Activated T-cell treated with anti-CD3 and anti-CD28 coated beads, Interleukin-2, amount 50 U/mL, for 4 hours (primary cell): ENCODE data around the gene NREP. TPM values are rescaled to one million over a fixed set of nuclear protein-coding genes. Genes with fewer than 3 reads are reported as not detected.

ENCODE experiments used
- ATAC-seq, 2 donors: fragments of 200-7000 bp; cut with Tn5 transposase; one replicate each; pipeline ENCODE4 v1.10.0; 2021
- DNase-seq: peaks from one replicate; pipeline ENCODE4 v3.0.0-alpha.2; 2020
- H3K27me3 Mint-ChIP-seq: one replicate; pipeline ENCODE4 v1.8.0; 2021; ENCODE audit warnings: low read depth, mixed read lengths
- H3K36me3 Mint-ChIP-seq: one replicate; pipeline ENCODE4 v1.8.0; 2022; ENCODE audit warnings: mixed read lengths; ENCODE audit not compliant: insufficient read depth
- H3K4me1 Mint-ChIP-seq: one replicate; pipeline ENCODE4 v1.8.0; 2021; ENCODE audit warnings: low read depth, mixed read lengths
- H3K4me3 Mint-ChIP-seq: one replicate; pipeline ENCODE4 v1.8.0; 2021; ENCODE audit warnings: mild to moderate bottlenecking, moderate library complexity, mixed read lengths
- H3K9me3 Mint-ChIP-seq: one replicate; pipeline ENCODE4 v1.8.0; 2021; ENCODE audit warnings: mixed read lengths
- total RNA-seq, 3 donors: library from RNA; stranded (reverse); gene quantifications; one replicate each; pipeline ENCODE4 v1.2.1, GENCODE V29; 2021

NREP gene, protein sequence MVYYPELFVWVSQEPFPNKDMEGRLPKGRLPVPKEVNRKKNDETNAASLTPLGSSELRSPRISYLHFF
- total RNA-seq, result 10 to 100 TPM in 1 of 3 donors, 1 to 10 TPM in 2; 5.4 to 16.0 (median 10.0) TPM

DNA sequence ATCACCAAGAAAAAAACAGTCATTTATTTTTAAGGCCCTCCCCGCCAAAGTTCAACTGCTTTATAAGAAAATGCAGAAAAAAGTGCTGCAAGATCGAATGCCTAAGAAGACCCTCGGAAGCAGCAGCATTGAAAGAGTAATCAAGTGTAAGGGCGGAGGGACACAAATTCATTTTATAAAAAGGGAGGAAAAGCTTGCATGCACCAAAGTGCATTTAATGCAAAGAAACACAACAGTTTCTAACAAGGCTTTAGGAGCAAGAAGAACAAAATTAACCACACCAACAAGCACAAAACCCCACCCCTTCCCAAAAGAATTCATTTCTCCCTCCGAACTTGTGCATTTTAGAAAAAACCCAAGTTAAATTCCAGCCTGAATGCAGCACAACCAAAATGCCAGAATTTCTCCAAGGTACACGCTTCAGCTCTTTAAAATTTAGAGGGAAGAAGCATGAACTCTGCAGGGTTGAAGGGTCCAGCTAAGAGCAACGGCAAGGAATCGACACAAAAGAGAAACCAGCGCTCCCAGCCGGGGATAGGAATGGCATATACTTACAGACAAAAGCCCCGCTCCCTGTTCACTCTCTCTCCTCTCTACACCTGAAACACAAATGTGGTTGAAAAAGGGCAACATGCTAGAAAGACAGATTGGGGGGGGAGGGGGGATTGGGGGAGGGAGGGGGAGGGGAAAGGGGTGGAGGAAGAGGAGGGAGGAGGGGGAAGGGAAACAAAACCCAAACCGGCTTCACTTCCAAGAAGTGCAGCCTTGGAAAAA is at the start of gene NREP:
TSS of gene NREP (minus strand) at position 614 of the 774 bp plus-strand sequence. CDS start 1,422 bp downstream, outside the sequence.
- ATAC-seq (peak; percentile 2 to 8), DNase-seq (no peak)
- H3K4me1 Mint-ChIP-seq, result peaks cover 11% of the 10 kb centered on the region
- H3K36me3 Mint-ChIP-seq, result no peaks in the 10 kb centered on the region
- H3K4me3 Mint-ChIP-seq, result peak within 1 kb of the TSS; percentile 78
- H3K27me3 Mint-ChIP-seq, result peaks cover 17% of the 10 kb centered on the region
- no peaks in the 10 kb centered on the region for H3K9me3 Mint-ChIP-seq

DNA sequence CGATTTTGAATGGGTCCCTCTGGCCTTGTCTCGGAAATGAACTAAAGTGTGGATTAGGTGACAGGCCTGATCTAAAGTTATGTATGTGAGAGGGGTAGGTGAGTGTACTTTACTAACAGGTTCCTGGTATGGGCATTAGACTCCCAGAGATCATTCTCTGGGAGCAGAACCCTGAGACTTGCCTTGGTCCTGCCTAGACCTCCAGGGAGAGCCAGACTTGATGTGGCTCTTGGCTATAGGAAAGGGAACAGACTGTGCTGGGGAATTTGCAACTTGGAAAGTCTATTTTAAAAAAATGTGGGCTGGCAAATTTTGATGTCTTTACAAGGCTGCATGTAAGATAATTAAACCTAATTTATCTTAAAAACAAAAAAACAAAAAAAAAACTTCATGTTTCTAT is 49.8 kb upstream of the NREP start:
- Mint-ChIP-seq H3K9me3 (no peaks in the 10 kb centered on the region), H3K27me3 (peaks cover 5% of the 10 kb centered on the region), H3K36me3 (no peaks in the 10 kb centered on the region), H3K4me3 (no peak overlapping the region), H3K4me1 (no peaks in the 10 kb centered on the region)
- ATAC-seq, result no peak
- DNase-seq, result no peak

DNA sequence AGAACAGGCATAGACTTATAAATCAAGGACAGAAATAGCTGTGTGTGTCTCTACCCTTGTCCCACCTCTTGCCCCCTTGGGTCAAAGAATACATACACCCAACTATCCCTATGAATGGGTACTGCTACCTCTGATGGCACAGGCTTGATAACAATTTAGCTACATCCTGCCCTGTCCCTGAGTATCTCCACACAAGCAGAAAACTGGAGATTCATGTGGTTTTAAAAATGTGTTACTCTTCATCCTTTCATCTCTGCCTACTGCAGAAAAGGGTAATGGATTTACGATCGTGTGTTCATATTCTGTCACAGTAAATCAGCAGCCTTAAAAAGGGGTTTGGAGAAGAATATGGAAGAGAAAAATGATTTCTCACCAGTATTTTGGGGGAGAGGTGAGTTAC is 49.2 kb upstream of the NREP start:
- H3K4me3 Mint-ChIP-seq, result no peak overlapping the region
- no peak for ATAC-seq
- no peaks in the 10 kb centered on the region for H3K9me3 Mint-ChIP-seq
- peaks cover 5% of the 10 kb centered on the region for H3K27me3 Mint-ChIP-seq
- no peaks in the 10 kb centered on the region for H3K4me1 Mint-ChIP-seq
- H3K36me3 Mint-ChIP-seq, result no peaks in the 10 kb centered on the region
- DNase-seq, result no peak

DNA sequence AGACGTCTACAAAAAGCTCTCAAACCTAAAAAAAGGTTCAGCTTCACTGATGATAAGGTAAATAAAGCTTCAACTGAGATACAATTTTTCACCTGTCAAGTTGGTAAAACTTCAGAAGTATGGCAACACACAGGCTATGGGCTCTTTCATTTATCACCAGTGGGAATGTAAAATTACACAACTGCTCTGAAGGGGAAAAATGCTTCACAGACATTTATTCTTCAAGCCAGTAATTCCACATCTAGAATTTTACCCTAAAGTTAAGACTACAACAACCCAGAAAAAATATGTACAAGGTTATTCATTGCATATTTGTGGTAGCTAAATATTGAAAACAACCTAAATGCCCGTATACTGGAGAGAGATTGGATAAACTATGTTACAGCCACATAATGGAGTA is 48.1 kb upstream of the NREP start:
- Mint-ChIP-seq H3K36me3 (no peaks in the 10 kb centered on the region), H3K27me3 (peaks cover 5% of the 10 kb centered on the region), H3K9me3 (no peaks in the 10 kb centered on the region), H3K4me3 (no peak overlapping the region), H3K4me1 (no peaks in the 10 kb centered on the region)
- no peak for ATAC-seq
- DNase-seq, result no peak

DNA sequence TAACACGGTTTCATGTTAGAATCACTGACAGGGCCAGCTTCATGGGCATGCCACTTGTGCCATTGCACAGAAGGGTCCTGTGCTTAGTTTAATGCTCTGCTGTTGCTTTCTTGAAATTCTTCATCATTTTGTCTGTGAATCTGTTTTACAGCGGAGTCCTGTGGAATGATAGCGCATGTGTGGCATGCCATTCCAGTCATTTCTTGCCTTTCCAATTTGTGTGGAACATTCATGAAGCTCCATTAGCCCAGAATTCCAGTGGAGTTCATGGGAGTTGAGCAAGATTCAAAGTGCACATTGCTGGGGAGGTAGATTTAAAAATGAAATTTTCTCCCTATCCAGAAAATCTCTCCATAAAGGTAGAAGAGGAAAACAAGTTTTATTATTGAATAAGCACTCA is 43.4 kb upstream of the NREP start:
- ATAC-seq (no peak), DNase-seq (no peak)
- no peak overlapping the region for H3K4me3 Mint-ChIP-seq
- H3K36me3 Mint-ChIP-seq, result no peaks in the 10 kb centered on the region
- H3K9me3 Mint-ChIP-seq, result no peaks in the 10 kb centered on the region
- peaks cover 5% of the 10 kb centered on the region for H3K27me3 Mint-ChIP-seq
- H3K4me1 Mint-ChIP-seq, result no peaks in the 10 kb centered on the region

DNA sequence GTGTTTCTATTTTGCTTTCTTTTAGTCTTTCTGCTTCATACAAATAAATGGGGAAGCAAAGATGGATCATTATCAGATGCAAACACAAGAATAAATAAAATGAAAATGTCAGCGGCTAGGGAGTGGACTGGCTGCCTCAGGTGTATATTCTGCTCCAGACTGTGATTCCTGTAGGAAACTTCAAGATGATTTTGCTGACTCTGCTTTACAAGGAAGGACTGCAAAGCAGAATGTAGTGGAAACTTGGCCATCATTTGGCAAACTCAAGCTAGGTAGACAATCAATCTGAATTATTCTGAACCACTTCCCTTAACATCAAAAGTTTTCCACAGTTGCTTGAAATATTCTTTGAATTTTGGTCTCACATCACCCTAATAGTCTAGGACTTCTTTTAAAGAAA is 38.1 kb upstream of the NREP start:
- H3K4me3 Mint-ChIP-seq, result no peak overlapping the region
- DNase-seq, result no peak
- no peaks in the 10 kb centered on the region for H3K36me3 Mint-ChIP-seq
- ATAC-seq, result no peak
- H3K9me3 Mint-ChIP-seq, result no peaks in the 10 kb centered on the region
- H3K4me1 Mint-ChIP-seq, result no peaks in the 10 kb centered on the region
- no peaks in the 10 kb centered on the region for H3K27me3 Mint-ChIP-seq

DNA sequence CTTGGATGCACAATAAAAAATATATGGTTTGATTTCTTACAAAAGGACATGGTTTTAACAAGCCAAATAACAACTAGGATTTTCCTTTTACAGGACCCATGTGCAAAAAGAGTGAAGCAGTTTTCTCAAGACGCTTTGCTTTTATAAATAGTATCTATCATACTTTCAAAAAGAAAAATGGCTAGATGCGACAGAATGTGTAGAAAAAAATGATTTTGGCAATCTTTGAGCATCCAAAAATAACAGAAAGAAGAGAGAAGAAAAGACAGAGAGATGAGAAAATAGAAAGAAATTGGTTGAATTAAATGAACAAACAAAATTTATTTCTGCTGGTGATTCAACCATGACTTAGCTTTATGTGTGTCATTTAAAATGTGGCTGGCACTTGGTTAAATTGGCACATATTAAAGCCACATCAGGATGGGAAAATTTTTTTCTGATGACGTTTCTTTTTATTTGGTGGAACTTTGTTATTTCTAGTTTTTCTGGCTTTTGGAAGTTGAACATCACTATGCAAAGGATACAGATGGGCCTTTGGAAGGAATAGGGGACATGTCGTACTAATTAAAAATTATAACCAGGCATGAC is 35.6 kb upstream of the NREP start:
- no peaks in the 10 kb centered on the region for H3K36me3 Mint-ChIP-seq
- no peak overlapping the region for H3K4me3 Mint-ChIP-seq
- peaks cover 2% of the 10 kb centered on the region for H3K27me3 Mint-ChIP-seq
- H3K9me3 Mint-ChIP-seq, result no peaks in the 10 kb centered on the region
- H3K4me1 Mint-ChIP-seq, result no peaks in the 10 kb centered on the region
- ATAC-seq (no peak), DNase-seq (no peak)

DNA sequence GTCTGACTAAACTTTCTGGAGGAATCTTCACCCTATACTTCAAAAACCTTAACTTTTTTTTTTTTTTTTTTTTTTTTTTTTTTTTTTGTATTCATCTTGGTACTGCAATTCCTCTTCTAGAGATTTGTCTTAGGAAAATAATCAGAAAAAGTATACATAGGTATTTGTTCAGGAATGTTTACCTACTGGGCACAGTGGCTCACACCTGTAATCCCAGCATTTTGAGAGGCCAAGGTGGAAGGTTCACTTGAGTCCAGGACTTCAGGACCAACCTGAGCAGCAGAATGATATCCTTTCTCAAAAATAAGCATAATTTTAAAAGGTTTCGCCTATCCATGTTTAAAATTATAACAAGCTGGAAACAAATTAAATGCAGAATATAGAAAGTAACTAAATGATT is 33.3 kb upstream of the NREP start:
- ATAC-seq (no peak), DNase-seq (no peak)
- H3K4me3 Mint-ChIP-seq, result no peak overlapping the region
- no peaks in the 10 kb centered on the region for H3K9me3 Mint-ChIP-seq
- no peaks in the 10 kb centered on the region for H3K36me3 Mint-ChIP-seq
- no peaks in the 10 kb centered on the region for H3K4me1 Mint-ChIP-seq
- peaks cover 2% of the 10 kb centered on the region for H3K27me3 Mint-ChIP-seq

DNA sequence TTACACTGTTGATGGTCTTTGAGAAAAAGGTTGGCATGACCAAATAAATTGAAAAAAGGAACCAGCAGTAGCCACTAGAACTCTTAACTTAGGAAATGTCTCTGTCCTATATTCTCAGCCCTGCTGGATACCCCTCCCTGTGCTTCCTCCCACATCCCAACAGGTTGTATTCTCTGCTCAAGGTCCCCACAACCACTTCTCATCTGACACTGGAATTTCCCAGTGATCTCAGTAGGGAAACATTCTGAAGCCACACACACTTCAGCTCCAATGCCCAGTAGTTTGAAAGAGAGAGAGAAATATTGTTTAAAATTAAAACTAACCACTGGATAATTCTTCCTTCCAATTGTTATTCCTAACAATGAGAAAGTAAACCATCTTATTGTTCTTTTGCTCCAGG is 30.0 kb upstream of the NREP start:
- no peak for DNase-seq
- Mint-ChIP-seq H3K27me3 (peaks cover 2% of the 10 kb centered on the region), H3K36me3 (no peaks in the 10 kb centered on the region), H3K4me3 (no peak overlapping the region), H3K9me3 (no peaks in the 10 kb centered on the region), H3K4me1 (no peaks in the 10 kb centered on the region)
- no peak for ATAC-seq

DNA sequence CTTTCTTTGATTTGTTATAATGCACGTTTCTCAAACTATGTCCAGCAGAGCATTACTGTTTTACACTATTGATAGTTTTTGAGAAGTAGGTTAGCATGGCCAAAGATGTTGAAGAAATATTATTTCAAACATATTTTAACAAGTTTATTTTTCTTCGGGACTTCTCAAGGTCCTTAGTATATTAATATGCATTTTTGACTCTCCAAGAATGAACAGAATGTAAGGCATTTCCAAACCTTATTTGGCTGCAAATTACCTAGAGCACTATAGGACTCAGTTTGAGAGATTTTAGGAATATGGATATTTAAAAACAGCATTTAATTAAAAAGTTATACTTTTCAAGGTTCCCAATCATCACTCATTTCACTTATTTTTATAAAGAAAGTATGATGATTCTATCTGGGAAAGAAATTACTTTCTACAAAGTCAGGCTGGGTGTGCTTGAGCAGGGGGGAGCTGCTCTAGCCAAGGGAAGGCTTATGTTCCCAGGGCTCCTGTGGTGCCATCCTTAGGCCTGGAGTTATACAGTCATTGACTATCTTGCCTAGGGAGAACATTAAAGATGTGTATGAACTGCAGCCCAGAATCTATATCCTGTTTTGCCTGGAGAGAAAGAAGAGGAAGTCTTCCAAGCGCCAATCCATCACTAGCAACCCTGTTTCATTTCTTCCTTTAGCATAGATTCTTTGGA is 27.6 kb upstream of the NREP start:
- no peak for ATAC-seq
- Mint-ChIP-seq H3K27me3 (peaks cover 7% of the 10 kb centered on the region), H3K4me1 (no peaks in the 10 kb centered on the region), H3K36me3 (no peaks in the 10 kb centered on the region), H3K9me3 (no peaks in the 10 kb centered on the region), H3K4me3 (no peak overlapping the region)
- no peak for DNase-seq

DNA sequence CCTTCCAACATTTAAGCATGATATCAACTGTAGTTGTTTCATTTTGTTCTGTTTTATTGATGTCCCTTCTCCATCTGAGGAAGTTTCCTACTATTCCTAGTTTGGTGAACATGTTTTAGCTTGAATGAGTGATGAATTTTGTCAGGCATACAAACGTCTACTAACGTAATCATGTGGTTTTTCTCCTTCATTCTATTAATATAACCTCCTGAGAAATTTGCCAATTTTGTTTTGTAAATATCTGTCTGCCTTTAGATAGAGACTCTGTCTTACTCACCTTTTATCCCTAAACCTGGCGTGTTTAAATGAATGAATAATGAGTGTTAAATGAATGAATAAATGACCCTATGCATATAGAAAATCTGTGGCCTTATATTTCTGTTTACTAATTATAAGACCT is 26.5 kb upstream of the NREP start:
- H3K9me3 Mint-ChIP-seq, result no peaks in the 10 kb centered on the region
- no peak for DNase-seq
- H3K27me3 Mint-ChIP-seq, result peaks cover 6% of the 10 kb centered on the region
- H3K36me3 Mint-ChIP-seq, result no peaks in the 10 kb centered on the region
- no peaks in the 10 kb centered on the region for H3K4me1 Mint-ChIP-seq
- H3K4me3 Mint-ChIP-seq, result no peak overlapping the region
- no peak for ATAC-seq

DNA sequence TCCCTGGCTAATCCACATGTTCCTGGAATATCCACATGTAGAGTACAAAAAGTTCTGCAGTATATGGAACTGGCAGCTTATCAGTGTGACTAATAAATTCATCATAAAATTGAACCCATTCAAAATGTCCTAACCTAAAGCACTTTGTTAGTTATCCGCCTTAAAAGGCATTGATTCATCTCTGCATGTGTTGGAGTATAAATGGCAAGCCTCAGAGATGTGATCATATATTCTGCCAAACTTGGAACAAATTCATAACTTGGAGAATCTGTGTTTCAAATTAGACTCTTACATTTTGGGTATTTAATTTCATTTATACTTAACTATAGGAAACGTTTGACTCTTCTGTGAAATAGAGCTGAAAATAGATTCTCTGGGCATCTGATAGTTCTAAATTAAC is 25.2 kb upstream of the NREP start:
- H3K9me3 Mint-ChIP-seq, result no peaks in the 10 kb centered on the region
- peaks cover 6% of the 10 kb centered on the region for H3K27me3 Mint-ChIP-seq
- no peaks in the 10 kb centered on the region for H3K4me1 Mint-ChIP-seq
- no peaks in the 10 kb centered on the region for H3K36me3 Mint-ChIP-seq
- ATAC-seq (no peak), DNase-seq (no peak)
- H3K4me3 Mint-ChIP-seq, result no peak overlapping the region

DNA sequence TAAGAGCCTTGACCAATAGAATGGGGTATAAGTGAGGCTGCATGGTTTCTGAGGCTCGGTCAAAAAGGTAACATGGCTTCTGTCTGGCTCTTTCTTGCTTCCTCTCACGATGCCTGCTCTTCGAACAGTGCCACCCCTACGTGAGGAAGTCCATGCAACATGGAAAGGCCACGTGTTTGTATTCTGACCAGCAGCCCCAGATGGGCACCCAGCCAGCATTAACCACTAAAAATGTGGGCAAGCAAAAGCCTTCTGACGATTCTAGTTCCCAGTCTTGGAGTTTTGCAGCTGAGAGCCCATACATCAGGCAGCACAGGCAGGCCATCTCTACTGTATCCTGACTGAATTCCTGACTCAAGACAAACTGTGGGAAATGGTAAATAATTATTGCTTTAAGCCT is 24.2 kb upstream of the NREP start:
- Mint-ChIP-seq H3K4me1 (no peaks in the 10 kb centered on the region), H3K27me3 (peaks cover 9% of the 10 kb centered on the region), H3K9me3 (no peaks in the 10 kb centered on the region), H3K36me3 (no peaks in the 10 kb centered on the region), H3K4me3 (no peak overlapping the region)
- DNase-seq (no peak), ATAC-seq (no peak)

DNA sequence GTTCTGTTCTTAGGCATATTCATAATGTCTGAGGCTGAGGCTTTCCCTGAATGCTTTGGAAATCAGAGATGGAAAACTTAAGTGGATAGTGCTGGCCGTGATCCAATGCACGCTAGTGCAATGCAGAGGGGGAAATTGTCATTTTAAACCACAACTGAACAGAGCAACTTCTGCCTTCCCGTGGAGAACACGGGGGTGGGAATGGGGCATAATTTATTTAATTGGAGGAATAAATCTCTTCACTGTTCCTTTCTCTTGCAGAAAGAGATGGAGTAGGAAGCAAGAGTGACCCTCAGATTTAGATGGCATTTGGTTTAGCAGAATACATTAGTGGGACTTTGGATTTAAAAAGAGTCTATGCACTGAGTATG is 22.9 kb upstream of the NREP start:
- Mint-ChIP-seq H3K27me3 (peaks cover 12% of the 10 kb centered on the region), H3K9me3 (no peaks in the 10 kb centered on the region), H3K4me3 (no peak overlapping the region), H3K4me1 (no peaks in the 10 kb centered on the region), H3K36me3 (no peaks in the 10 kb centered on the region)
- no peak for ATAC-seq
- no peak for DNase-seq
